NCI-H2227 (cell line): ENCODE data around the gene ATP11A.

Experiments used
- DNase-seq: peaks from one replicate; lab custom pipeline; 2025; ENCODE audit not compliant: unreplicated experiment; lab: John Stamatoyannopoulos, UW

The ATP11A gene

GRCh38 chr13:112722433-112723263 is 32.8 kb downstream of the ATP11A start:
- no peak for DNase-seq

GRCh38 chr13:112723771-112724170 is 33.9 kb downstream of the ATP11A start:
- DNase-seq = no peak

GRCh38 chr13:112724788-112725345 is 35.0 kb downstream of the ATP11A start:
- DNase-seq = no peak

GRCh38 chr13:112725346-112726015 is 35.6 kb downstream of the ATP11A start:
- DNase-seq = no peak

GRCh38 chr13:112726016-112726767 is 36.4 kb downstream of the ATP11A start:
- DNase-seq = peak; percentile 10

- no peak for DNase-seq
Measured at GRCh38 chr13:112727581-112727980, 37.7 kb downstream of the ATP11A start.

GRCh38 chr13:112728375-112729126 is 38.7 kb downstream of the ATP11A start:
- no peak for DNase-seq

- no peak for DNase-seq
Measured at GRCh38 chr13:112729408-112729807, 39.6 kb downstream of the ATP11A start.

- no peak for DNase-seq
Measured at GRCh38 chr13:112730157-112730671, 40.4 kb downstream of the ATP11A start.

GRCh38 chr13:112731667-112732616 is 42.1 kb downstream of the ATP11A start:
- DNase-seq = no peak

GRCh38 chr13:112732679-112733078 is 42.8 kb downstream of the ATP11A start:
- no peak for DNase-seq

- DNase-seq = peak; percentile 1
Measured at GRCh38 chr13:112733112-112733511, 43.3 kb downstream of the ATP11A start.

GRCh38 chr13:112733661-112734379 is 44.0 kb downstream of the ATP11A start:
- peak; percentile 47 for DNase-seq

GRCh38 chr13:112734696-112735547 is 45.1 kb downstream of the ATP11A start:
- no peak for DNase-seq

GRCh38 chr13:112735791-112736190 is 46.0 kb downstream of the ATP11A start:
- DNase-seq = no peak

GRCh38 chr13:112737294-112737693 is 47.5 kb downstream of the ATP11A start:
- DNase-seq = no peak

- DNase-seq = no peak
Measured at GRCh38 chr13:112738606-112739005, 48.8 kb downstream of the ATP11A start.
